Renal cortical epithelial cell (primary cell): ENCODE data around the gene PAN2. TPM values are rescaled to one million over a fixed set of nuclear protein-coding genes. Genes with fewer than 3 reads are reported as not detected.
A peak's percentile ranks its signal among the peaks of the same experiment; 100 is the strongest.
"Not testable (repeated sequence)": the region's sequence is repeated elsewhere in the genome, so short reads cannot be mapped to it uniquely, and the experiment has no call there.

ENCODE experiments used
- DNase-seq: peaks from one replicate; pipeline ENCODE4 v3.0.0-alpha.2; 2011; ENCODE audit warnings: low read depth
- total RNA-seq: library from RNA; depleted of rRNA; stranded (reverse); fragments of >200 nt; gene quantifications from 2 replicates; pipeline ENCODE4 v1.2.3, GENCODE V29; 2014

PAN2 gene
- total RNA-seq, 1 donor from 2014 or later: 22.7 TPM

- DNase-seq: not testable (repeated sequence)
Observed at GRCh38 chr12:56272468-56272867, 61.3 kb downstream of the PAN2 start.

- DNase-seq: peak; percentile 27
Observed at GRCh38 chr12:56271031-56271430, 62.8 kb downstream of the PAN2 start.

- no peak for DNase-seq
Observed at GRCh38 chr12:56267443-56268071, 66.2 kb downstream of the PAN2 start.

- peak; percentile 73 for DNase-seq
Observed at GRCh38 chr12:56266693-56267442, 66.9 kb downstream of the PAN2 start, which contains the start of gene COQ10A. Gene COQ10A, plus strand, starts transcription at chr12:56266942. Its CDS starts 177 bp downstream, at chr12:56267119.

Other genes starting within 250 kb of the PAN2 start
- 148 and 159 TPM in 2 replicates for gene PA2G4, start 229.4 kb downstream of the PAN2 start, total RNA-seq
- 1,963 and 2,452 TPM in 2 replicates for gene RPL41, start 217.4 kb downstream of the PAN2 start, total RNA-seq
- 3.6 and 3.7 TPM in 2 replicates for gene ZC3H10, start 215.7 kb downstream of the PAN2 start, total RNA-seq
- 347 and 558 TPM in 2 replicates for gene ESYT1, start 205.7 kb downstream of the PAN2 start, total RNA-seq
- gene MYL6B, start 181.4 kb downstream of the PAN2 start, total RNA-seq: 57.8 and 70.2 TPM in 2 replicates
- gene MYL6, start 175.6 kb downstream of the PAN2 start, total RNA-seq: 2,255 and 3,927 TPM in 2 replicates
- gene SMARCC2, start 144.5 kb downstream of the PAN2 start, total RNA-seq: 17.4 and 61.2 TPM in 2 replicates
- 84.4 and 140 TPM in 2 replicates for gene RNF41, start 112.1 kb downstream of the PAN2 start, total RNA-seq
- 17.8 and 20.8 TPM in 2 replicates for gene NABP2, start 109.7 kb downstream of the PAN2 start, total RNA-seq
- 0.20 TPM in 1 of 2 replicates, not detected in the other for gene SLC39A5, start 103.9 kb downstream of the PAN2 start, total RNA-seq
- gene ANKRD52, start 75.6 kb downstream of the PAN2 start, total RNA-seq: 27.8 and 76.4 TPM in 2 replicates
- gene COQ10A, start 67.1 kb downstream of the PAN2 start, total RNA-seq: 7.5 and 11.2 TPM in 2 replicates
- 141 and 259 TPM in 2 replicates for gene CS, start 33.7 kb downstream of the PAN2 start, total RNA-seq
- 91.2 and 137 TPM in 2 replicates for gene CNPY2, start 18.0 kb downstream of the PAN2 start, total RNA-seq
- 1.7 and 25.2 TPM in 2 replicates for gene IL23A, start 4.9 kb upstream of the PAN2 start, total RNA-seq
- 141 and 200 TPM in 2 replicates for gene STAT2, start 26.1 kb upstream of the PAN2 start, total RNA-seq
- gene APOF, start 28.9 kb upstream of the PAN2 start, total RNA-seq: not detected in 2 replicates
- 5.2 and 8.7 TPM in 2 replicates for gene TIMELESS, start 115.4 kb upstream of the PAN2 start, total RNA-seq
- gene MIP, start 120.7 kb upstream of the PAN2 start, total RNA-seq: 0.15 TPM in 1 of 2 replicates, not detected in the other
- 1.0 and 1.5 TPM in 2 replicates for gene SPRYD4, start 134.6 kb upstream of the PAN2 start, total RNA-seq
- gene GLS2, start 154.2 kb upstream of the PAN2 start, total RNA-seq: 1.4 and 1.6 TPM in 2 replicates
- 24.8 and 31.3 TPM in 2 replicates for gene RBMS2, start 187.8 kb upstream of the PAN2 start, total RNA-seq